Liver (tissue), 9 donors: ENCODE results near the gene LDLRAD4. TPM values are rescaled to one million over a fixed set of nuclear protein-coding genes. Genes with fewer than 3 reads are reported as not detected.

Experiments used
- DNase-seq: peaks from one replicate; pipeline ENCODE4 v3.0.0-alpha.2; 2017; ENCODE audit warnings: low spot score
- H3K27ac ChIP-seq, 2 donors: one replicate each; pipeline ENCODE4 v1.7.0; 2013; ENCODE audit warnings: inconsistent platforms in 2 of 2, low read length in 2 of 2, control low read depth in 1 of 2, low read depth in 1 of 2, mild to moderate bottlenecking in 1 of 2
- H3K27me3 ChIP-seq, 4 donors: one replicate each; pipeline versions ENCODE4 v1.6.1 to v1.7.0; 2013; ENCODE audit warnings: low read length in 3 of 4, inconsistent platforms in 1 of 4, mild to moderate bottlenecking in 1 of 4, moderate library complexity in 1 of 4; ENCODE audit not compliant: control insufficient read depth in 4 of 4, insufficient read depth in 4 of 4
- H3K36me3 ChIP-seq, 4 donors: one replicate each; pipeline versions ENCODE4 v1.6.1 to v1.7.0; 2013; ENCODE audit warnings: low read length in 3 of 4, mild to moderate bottlenecking in 3 of 4, low read depth in 1 of 4, moderate library complexity in 1 of 4; ENCODE audit not compliant: control insufficient read depth in 4 of 4, insufficient read depth in 3 of 4
- H3K4me1 ChIP-seq, 4 donors: one replicate each; pipeline versions ENCODE4 v1.6.1 to v1.7.0; 2013; ENCODE audit warnings: low read length in 3 of 4, mild to moderate bottlenecking in 3 of 4, moderate library complexity in 1 of 4; ENCODE audit not compliant: control insufficient read depth in 4 of 4, insufficient read depth in 4 of 4
- H3K4me3 ChIP-seq, 3 donors: one replicate each; pipeline versions ENCODE4 v1.6.1 to v1.7.0; 2013; ENCODE audit warnings: low read length in 3 of 3, control low read depth in 1 of 3, low read depth in 1 of 3, mild to moderate bottlenecking in 1 of 3
- H3K9ac ChIP-seq, 2 donors: one replicate each; pipeline ENCODE4 v1.7.0; 2013; ENCODE audit warnings: low read length in 2 of 2, mild to moderate bottlenecking in 2 of 2, moderate library complexity in 2 of 2, control low read depth in 1 of 2, low read depth in 1 of 2
- H3K9me3 ChIP-seq, 4 donors: one replicate each; pipeline versions ENCODE4 v1.6.1 to v1.7.0; 2013; ENCODE audit warnings: low read length in 3 of 4; ENCODE audit not compliant: control insufficient read depth in 4 of 4
- EGR1 ChIP-seq, 2 donors: IDR thresholded peaks; 2 replicates each; pipeline ENCODE4 v1.6.1; 2016 to 2018; ENCODE audit warnings: antibody characterized with exemption in 2 of 2, low read depth in 2 of 2
- FOXA1 ChIP-seq: IDR thresholded peaks from 2 replicates; pipeline ENCODE4 v1.6.1; 2016; ENCODE audit warnings: antibody characterized with exemption
- GABPA ChIP-seq, 2 donors: IDR thresholded peaks in 1 of 2; conservative IDR thresholded peaks in 1 of 2; 2 replicates each; pipeline ENCODE4 v1.6.1; 2016; ENCODE audit warnings: antibody characterized with exemption in 2 of 2, mild to moderate bottlenecking in 1 of 2, moderate library complexity in 1 of 2
- HNF4A ChIP-seq, 2 donors: conservative IDR thresholded peaks; 2 replicates each; pipeline ENCODE4 v1.6.1; 2016; ENCODE audit warnings: antibody characterized with exemption in 2 of 2, mild to moderate bottlenecking in 2 of 2
- JUND ChIP-seq, 2 donors: IDR thresholded peaks; 2 replicates each; pipeline ENCODE4 v1.6.1; 2016; ENCODE audit warnings: antibody characterized with exemption in 2 of 2
- NR2F2 ChIP-seq: IDR thresholded peaks from 2 replicates; pipeline ENCODE4 v1.6.1; 2016; ENCODE audit warnings: antibody characterized with exemption
- RAD21 ChIP-seq, 2 donors: IDR thresholded peaks; 2 replicates each; pipeline ENCODE4 v1.6.1; 2016; ENCODE audit warnings: antibody characterized with exemption in 2 of 2, mild to moderate bottlenecking in 2 of 2
- RXRA ChIP-seq, 2 donors: IDR thresholded peaks; 2 replicates each; pipeline ENCODE4 v1.6.1; 2017 to 2018; ENCODE audit warnings: antibody characterized with exemption in 2 of 2, mild to moderate bottlenecking in 1 of 2
- SP1 ChIP-seq: IDR thresholded peaks from 2 replicates; pipeline ENCODE4 v1.6.1; 2018; ENCODE audit warnings: antibody characterized with exemption, mild to moderate bottlenecking
- TAF1 ChIP-seq: conservative IDR thresholded peaks from 2 replicates; pipeline ENCODE4 v1.6.1; 2016; ENCODE audit warnings: antibody characterized with exemption, mild to moderate bottlenecking
- YY1 ChIP-seq: IDR thresholded peaks from 2 replicates; pipeline ENCODE4 v1.6.1; 2016; ENCODE audit warnings: antibody characterized with exemption, mild to moderate bottlenecking
- WGBS: extraction: QIAGEN DNeasy Blood & Tissue Kit; methylation state at CpG from one replicate; pipeline ENCODE4 v1.1.7; 2013; 5-methylcytosine and 5-hydroxymethylcytosine counted together
- polyA plus RNA-seq, 2 donors: library from polyadenylated mRNA; stranded (reverse) in 1 of 2; unstranded in 1 of 2; fragments of 200-250 nt in 1 of 2; fragments of >200 nt in 1 of 2; fragmentation: Nextera tagmentation in 1 of 2; extraction: Ambion mirVana in 1 of 2; gene quantifications; one replicate each; pipeline versions ENCODE4 v1.2.1 to v1.2.3, GENCODE V29; 2013 to 2015
- total RNA-seq, 2 donors: library from RNA; depleted of rRNA; stranded (reverse); fragments of >200 nt; gene quantifications; one replicate each; pipeline ENCODE4 v1.2.3, GENCODE V29; 2014
- TF ChIP-seq, protein P1 (sequence below): fragments of 150-350 bp; IDR thresholded peaks from 2 replicates; pipeline ENCODE4 v1.5.1; 2017; ENCODE audit warnings: improper control_type of control experiment, low read depth, low read length; ENCODE audit not compliant: missing input control
- TF ChIP-seq, protein P2 (sequence below): IDR thresholded peaks from 2 replicates; pipeline ENCODE4 v1.6.1; 2016; ENCODE audit warnings: antibody characterized with exemption
- TF ChIP-seq, protein P3 (sequence below): IDR thresholded peaks from 2 replicates; pipeline ENCODE4 v1.6.1; 2016; ENCODE audit warnings: antibody characterized with exemption
- TF ChIP-seq, protein P4 (sequence below): IDR thresholded peaks from 2 replicates; pipeline ENCODE4 v1.6.1; 2016; ENCODE audit warnings: antibody characterized with exemption, mild to moderate bottlenecking
- TF ChIP-seq, protein P5 (sequence below): IDR thresholded peaks from 2 replicates; pipeline ENCODE4 v1.6.1; 2016; ENCODE audit warnings: antibody characterized with exemption
- donor health status: healthy.
- donor health status: healthy.
- donor health status: healthy.
- donor health status: healthy.
- donor health status: healthy.

The LDLRAD4 gene
- total and polyA plus RNA-seq, 4 donors, result 4.8 to 41.7 (median 12.7) TPM

DNA sequence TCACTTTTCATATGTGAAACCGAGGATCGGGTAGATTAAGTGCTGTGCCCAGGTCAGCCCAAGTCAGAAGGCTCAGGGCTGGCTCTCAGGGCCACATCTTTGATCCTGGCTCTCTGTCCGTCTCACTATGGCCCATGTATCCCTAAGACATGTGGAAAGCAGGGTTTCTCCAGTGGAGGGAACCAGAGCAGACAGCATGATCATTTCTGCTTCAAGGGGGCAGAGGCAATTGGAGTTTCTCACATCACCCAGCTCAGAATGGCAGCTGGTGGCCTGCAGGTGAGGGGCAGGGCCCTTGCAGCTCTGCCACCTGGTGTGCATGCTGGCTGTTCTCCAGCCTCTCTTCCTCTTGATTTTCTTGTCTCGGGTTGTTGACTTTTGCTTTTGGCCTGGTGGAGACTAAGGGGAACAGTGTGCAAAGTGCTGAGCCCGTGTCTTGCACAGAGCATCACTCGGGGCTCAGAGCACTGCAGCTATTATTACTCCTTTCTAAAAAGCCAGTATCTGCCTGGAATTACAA is 27.0 kb downstream of the LDLRAD4 start:
- Histone ChIP-seq H3K27me3 (no peaks in the 10 kb centered on the region), H3K9ac (no peak overlapping the region), H3K4me3 (no peak overlapping the region), H3K27ac (no peak overlapping the region), H3K4me1 (peaks cover 0 to 16% (median 9%) of the 10 kb centered on the region in 4 donors), H3K9me3 (no peaks in the 10 kb centered on the region), H3K36me3 (no peaks in the 10 kb centered on the region)
- WGBS, result 88% methylated on average over 6 of the region's 6 CpGs
- DNase-seq, result no peak
- TF ChIP-seq, protein P1, sequence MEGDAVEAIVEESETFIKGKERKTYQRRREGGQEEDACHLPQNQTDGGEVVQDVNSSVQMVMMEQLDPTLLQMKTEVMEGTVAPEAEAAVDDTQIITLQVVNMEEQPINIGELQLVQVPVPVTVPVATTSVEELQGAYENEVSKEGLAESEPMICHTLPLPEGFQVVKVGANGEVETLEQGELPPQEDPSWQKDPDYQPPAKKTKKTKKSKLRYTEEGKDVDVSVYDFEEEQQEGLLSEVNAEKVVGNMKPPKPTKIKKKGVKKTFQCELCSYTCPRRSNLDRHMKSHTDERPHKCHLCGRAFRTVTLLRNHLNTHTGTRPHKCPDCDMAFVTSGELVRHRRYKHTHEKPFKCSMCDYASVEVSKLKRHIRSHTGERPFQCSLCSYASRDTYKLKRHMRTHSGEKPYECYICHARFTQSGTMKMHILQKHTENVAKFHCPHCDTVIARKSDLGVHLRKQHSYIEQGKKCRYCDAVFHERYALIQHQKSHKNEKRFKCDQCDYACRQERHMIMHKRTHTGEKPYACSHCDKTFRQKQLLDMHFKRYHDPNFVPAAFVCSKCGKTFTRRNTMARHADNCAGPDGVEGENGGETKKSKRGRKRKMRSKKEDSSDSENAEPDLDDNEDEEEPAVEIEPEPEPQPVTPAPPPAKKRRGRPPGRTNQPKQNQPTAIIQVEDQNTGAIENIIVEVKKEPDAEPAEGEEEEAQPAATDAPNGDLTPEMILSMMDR, result no peak
- TF ChIP-seq HNF4A (conservative IDR thresholded peaks at IDR 0.05) (no peak), EGR1 (IDR thresholded peaks at IDR 0.05; ENCODE audit: low read depth in 2 of 2) (no peak), RAD21 (IDR thresholded peaks at IDR 0.05) (no peak), NR2F2 (no peak), JUND (IDR thresholded peaks at IDR 0.05) (no peak), FOXA1 (no peak), GABPA (IDR thresholded peaks at IDR 0.05 in 1 of 2, conservative IDR thresholded peaks at IDR 0.05 in 1 of 2) (no peak), SP1 (no peak), YY1 (no peak)
- TF ChIP-seq, protein P2, sequence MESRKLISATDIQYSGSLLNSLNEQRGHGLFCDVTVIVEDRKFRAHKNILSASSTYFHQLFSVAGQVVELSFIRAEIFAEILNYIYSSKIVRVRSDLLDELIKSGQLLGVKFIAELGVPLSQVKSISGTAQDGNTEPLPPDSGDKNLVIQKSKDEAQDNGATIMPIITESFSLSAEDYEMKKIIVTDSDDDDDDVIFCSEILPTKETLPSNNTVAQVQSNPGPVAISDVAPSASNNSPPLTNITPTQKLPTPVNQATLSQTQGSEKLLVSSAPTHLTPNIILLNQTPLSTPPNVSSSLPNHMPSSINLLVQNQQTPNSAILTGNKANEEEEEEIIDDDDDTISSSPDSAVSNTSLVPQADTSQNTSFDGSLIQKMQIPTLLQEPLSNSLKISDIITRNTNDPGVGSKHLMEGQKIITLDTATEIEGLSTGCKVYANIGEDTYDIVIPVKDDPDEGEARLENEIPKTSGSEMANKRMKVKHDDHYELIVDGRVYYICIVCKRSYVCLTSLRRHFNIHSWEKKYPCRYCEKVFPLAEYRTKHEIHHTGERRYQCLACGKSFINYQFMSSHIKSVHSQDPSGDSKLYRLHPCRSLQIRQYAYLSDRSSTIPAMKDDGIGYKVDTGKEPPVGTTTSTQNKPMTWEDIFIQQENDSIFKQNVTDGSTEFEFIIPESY, result no peak
- TF ChIP-seq, protein P3, sequence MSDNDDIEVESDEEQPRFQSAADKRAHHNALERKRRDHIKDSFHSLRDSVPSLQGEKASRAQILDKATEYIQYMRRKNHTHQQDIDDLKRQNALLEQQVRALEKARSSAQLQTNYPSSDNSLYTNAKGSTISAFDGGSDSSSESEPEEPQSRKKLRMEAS, result no peak
- TF ChIP-seq, protein P4, sequence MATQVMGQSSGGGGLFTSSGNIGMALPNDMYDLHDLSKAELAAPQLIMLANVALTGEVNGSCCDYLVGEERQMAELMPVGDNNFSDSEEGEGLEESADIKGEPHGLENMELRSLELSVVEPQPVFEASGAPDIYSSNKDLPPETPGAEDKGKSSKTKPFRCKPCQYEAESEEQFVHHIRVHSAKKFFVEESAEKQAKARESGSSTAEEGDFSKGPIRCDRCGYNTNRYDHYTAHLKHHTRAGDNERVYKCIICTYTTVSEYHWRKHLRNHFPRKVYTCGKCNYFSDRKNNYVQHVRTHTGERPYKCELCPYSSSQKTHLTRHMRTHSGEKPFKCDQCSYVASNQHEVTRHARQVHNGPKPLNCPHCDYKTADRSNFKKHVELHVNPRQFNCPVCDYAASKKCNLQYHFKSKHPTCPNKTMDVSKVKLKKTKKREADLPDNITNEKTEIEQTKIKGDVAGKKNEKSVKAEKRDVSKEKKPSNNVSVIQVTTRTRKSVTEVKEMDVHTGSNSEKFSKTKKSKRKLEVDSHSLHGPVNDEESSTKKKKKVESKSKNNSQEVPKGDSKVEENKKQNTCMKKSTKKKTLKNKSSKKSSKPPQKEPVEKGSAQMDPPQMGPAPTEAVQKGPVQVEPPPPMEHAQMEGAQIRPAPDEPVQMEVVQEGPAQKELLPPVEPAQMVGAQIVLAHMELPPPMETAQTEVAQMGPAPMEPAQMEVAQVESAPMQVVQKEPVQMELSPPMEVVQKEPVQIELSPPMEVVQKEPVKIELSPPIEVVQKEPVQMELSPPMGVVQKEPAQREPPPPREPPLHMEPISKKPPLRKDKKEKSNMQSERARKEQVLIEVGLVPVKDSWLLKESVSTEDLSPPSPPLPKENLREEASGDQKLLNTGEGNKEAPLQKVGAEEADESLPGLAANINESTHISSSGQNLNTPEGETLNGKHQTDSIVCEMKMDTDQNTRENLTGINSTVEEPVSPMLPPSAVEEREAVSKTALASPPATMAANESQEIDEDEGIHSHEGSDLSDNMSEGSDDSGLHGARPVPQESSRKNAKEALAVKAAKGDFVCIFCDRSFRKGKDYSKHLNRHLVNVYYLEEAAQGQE, result no peak

DNA sequence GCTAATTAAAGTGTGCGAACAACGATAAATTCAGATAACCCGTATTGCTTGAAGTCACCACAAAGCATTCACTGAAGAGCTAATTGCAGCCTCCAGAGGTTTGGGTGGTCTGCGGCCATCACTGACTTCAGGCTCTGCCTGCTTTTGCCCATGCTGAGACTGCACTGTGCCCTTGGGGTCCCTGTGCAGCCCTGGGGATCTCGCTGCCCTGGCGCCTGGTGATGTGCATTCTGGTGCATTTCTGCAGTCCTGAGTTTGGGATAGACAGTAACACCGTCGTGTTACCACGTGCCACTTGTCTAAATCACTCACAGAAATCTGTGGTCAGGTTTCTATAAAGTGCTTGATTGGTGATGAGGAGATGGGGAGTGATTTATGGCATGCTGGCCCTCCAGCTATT is 27.6 kb downstream of the LDLRAD4 start:
- DNase-seq, result no peak
- H3K27me3 ChIP-seq, result no peaks in the 10 kb centered on the region
- no peak for TF ChIP-seq SP1
- no peak for TF ChIP-seq HNF4A (conservative IDR thresholded peaks at IDR 0.05)
- no peak for TF ChIP-seq FOXA1
- no peak for TF ChIP-seq RXRA (IDR thresholded peaks at IDR 0.05)
- TF ChIP-seq YY1, result no peak
- TF ChIP-seq GABPA (IDR thresholded peaks at IDR 0.05 in 1 of 2, conservative IDR thresholded peaks at IDR 0.05 in 1 of 2), result no peak
- TF ChIP-seq EGR1 (IDR thresholded peaks at IDR 0.05; ENCODE audit: low read depth in 2 of 2), result no peak
- TF ChIP-seq NR2F2, result no peak
- TF ChIP-seq TAF1, result no peak
- TF ChIP-seq, protein P5, sequence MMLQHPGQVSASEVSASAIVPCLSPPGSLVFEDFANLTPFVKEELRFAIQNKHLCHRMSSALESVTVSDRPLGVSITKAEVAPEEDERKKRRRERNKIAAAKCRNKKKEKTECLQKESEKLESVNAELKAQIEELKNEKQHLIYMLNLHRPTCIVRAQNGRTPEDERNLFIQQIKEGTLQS, result no peak
- 97% methylated on average over 9 of the region's 9 CpGs for WGBS
- peak overlapping the region; percentile 3 to 43 for H3K27ac ChIP-seq
- H3K4me3 ChIP-seq, result no peak overlapping the region
- no peaks in the 10 kb centered on the region for H3K9me3 ChIP-seq
- H3K4me1 ChIP-seq, result peaks cover 0 to 16% (median 9%) of the 10 kb centered on the region in 4 donors
- no peak overlapping the region for H3K9ac ChIP-seq
- H3K36me3 ChIP-seq, result no peaks in the 10 kb centered on the region
